Aorta (tissue), 5 donors: ENCODE results near the gene HSPA12A. TPM values are rescaled to one million over a fixed set of nuclear protein-coding genes. Genes with fewer than 3 reads are reported as not detected.
A peak's percentile ranks its signal among the peaks of the same experiment; 100 is the strongest.

Experiments used
- ATAC-seq: fragments of 200-7000 bp; cut with Tn5 transposase; one replicate; pipeline ENCODE4 v1.9.1; 2022; ENCODE audit warnings: moderate library complexity; ENCODE audit not compliant: low FRiP score
- DNase-seq, 2 donors: peaks; one replicate each; pipeline ENCODE4 v3.0.0-alpha.2; 2020
- H3K27ac ChIP-seq, 2 donors: one replicate each; pipeline ENCODE4 v1.5.1; 2013; ENCODE audit warnings: low read length in 2 of 2, mild to moderate bottlenecking in 2 of 2, moderate library complexity in 2 of 2, control low read depth in 1 of 2, inconsistent platforms in 1 of 2, low read depth in 1 of 2
- H3K27me3 ChIP-seq, 2 donors: one replicate each; pipeline ENCODE4 v1.6.1; 2013; ENCODE audit warnings: control low read depth in 1 of 2, low read length in 1 of 2, mild to moderate bottlenecking in 1 of 2, moderate library complexity in 1 of 2; ENCODE audit not compliant: insufficient read depth in 2 of 2, control insufficient read depth in 1 of 2
- H3K36me3 ChIP-seq, 2 donors: one replicate each; pipeline ENCODE4 v1.6.1; 2013; ENCODE audit warnings: control low read depth in 1 of 2, low read length in 1 of 2, mild to moderate bottlenecking in 1 of 2; ENCODE audit not compliant: insufficient read depth in 2 of 2, control insufficient read depth in 1 of 2
- H3K4me1 ChIP-seq, 2 donors: one replicate each; pipeline ENCODE4 v1.6.1; 2013; ENCODE audit warnings: low read length in 2 of 2, control low read depth in 1 of 2, mild to moderate bottlenecking in 1 of 2, moderate library complexity in 1 of 2; ENCODE audit not compliant: insufficient read depth in 2 of 2, control insufficient read depth in 1 of 2
- H3K4me3 ChIP-seq, 2 donors: one replicate each; pipeline ENCODE4 v1.5.1; 2013; ENCODE audit warnings: low read length in 2 of 2, control low read depth in 1 of 2, mild to moderate bottlenecking in 1 of 2
- H3K9me3 ChIP-seq: one replicate; pipeline ENCODE4 v1.6.1; 2013; ENCODE audit warnings: mild to moderate bottlenecking, low read length; ENCODE audit not compliant: control insufficient read depth
- WGBS, 2 donors: extraction: QIAGEN DNeasy Blood & Tissue Kit; methylation state at CpG; one replicate each; pipeline ENCODE4 v1.1.7; 2013; 5-methylcytosine and 5-hydroxymethylcytosine counted together
- intact Hi-C, 2 donors: fragments of 100-400 bp; cut with DNase I; formaldehyde crosslinking; loops; one replicate each; pipeline versions ENCODE4 v1.14.2 to v1.15.0; 2022
- polyA plus RNA-seq, 2 donors: library from polyadenylated mRNA; stranded (reverse); fragments of 200-250 nt; gene quantifications; one replicate each; pipeline ENCODE4 v1.2.3, GENCODE V29; 2013
- total RNA-seq, 2 donors: library from RNA; stranded (reverse); fragmentation: NEBNext Ultra II Directional; extraction: Animal tissue kit (Norgen Biotek cat#: 25700); gene quantifications; one replicate each; pipeline ENCODE4 v1.2.1, GENCODE V29; 2021
- donor health status: healthy with polysubstance abuse.
- donor health status: Bipolar disorder and iron deficiency.
- donor health status: DM: no; HTN: no; CAD: no.
- donor health status: DM: no; HTN: no; CAD: no.
- donor health status: DM: yes; HTN: yes; CAD: no.

Gene HSPA12A
- total and polyA plus RNA-seq, 4 donors: 2.3 to 25.7 (median 10.2) TPM

DNA sequence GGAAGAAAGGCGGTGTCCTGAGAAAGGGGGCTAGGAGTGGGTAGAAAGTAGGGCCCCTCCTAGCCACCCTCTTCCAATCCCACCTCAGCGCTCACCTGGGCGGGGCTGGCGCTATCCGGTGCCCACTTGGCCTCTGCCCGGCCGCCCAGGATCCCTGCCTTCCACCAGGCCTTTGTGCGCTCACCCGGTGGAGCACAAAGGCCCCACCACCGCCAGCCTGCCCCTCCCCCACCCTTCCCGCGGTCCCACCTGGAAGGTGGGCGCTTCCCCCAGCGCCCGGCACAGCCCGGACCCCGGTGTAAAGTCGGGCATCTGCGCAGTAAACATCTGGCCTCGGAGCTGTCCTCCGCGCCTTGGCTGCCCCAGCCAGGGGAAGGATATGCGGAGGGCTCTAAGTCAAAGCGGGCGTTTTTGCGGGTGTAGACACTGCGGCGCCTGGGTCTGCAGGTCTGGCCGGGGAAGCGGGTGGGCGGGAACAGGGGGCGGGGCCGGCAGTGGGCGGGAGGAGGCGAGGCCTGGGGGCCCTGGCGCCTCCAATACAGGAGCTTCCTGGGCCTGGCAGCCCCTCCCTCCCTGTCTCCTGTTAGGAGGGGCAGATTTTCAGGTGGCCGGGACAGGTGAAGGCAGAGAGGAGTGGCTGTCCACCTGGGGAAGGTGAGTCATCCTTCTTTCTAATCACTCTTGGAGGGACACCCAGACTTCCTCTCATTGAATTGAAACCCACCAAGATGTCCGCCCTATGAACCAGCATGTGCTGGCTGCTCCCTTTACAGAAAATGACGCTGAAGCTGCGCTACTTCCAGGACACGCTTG lies 72.3 kb downstream of the HSPA12A start:
- DNase-seq (no peak), ATAC-seq (peak; percentile 16)
- Histone ChIP-seq H3K27ac (no peak overlapping the region), H3K4me1 (no peaks in the 10 kb centered on the region), H3K9me3 (no peaks in the 10 kb centered on the region), H3K36me3 (no peaks in the 10 kb centered on the region), H3K27me3 (no peaks in the 10 kb centered on the region), H3K4me3 (no peak overlapping the region)
- WGBS, 2 donors: 20 to 24% methylated on average over 30 to 41 of the region's 41 CpGs
- intact Hi-C loops: no loop called here

DNA sequence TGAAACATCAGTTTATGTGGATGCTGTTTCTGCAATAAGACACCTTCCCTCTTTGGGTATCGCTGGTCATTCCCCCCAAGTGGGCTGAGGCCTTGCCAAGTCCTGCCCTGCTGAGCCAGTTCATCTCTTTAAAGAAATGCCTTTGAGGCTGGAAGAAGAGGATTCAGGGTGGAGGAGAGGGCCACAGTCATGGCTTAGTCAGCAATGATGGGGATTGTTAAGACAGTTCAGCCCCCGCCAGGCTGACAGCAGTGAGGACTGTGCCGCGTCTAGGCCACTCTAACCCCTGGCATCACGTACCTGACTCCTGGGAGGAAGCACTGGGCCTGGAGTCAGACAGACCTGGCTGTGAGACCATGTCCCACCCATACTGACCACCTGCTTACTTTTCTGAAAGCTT lies 73.3 kb downstream of the HSPA12A start:
- H3K27me3 ChIP-seq: no peaks in the 10 kb centered on the region
- no peaks in the 10 kb centered on the region for H3K4me1 ChIP-seq
- intact Hi-C loops: no loop called here
- no peak overlapping the region for H3K27ac ChIP-seq
- no peaks in the 10 kb centered on the region for H3K36me3 ChIP-seq
- ATAC-seq (no peak), DNase-seq (no peak)
- no peaks in the 10 kb centered on the region for H3K9me3 ChIP-seq
- no peak overlapping the region for H3K4me3 ChIP-seq
- 88 to 94% methylated on average over 5 of the region's 5 CpGs for WGBS, 2 donors

DNA sequence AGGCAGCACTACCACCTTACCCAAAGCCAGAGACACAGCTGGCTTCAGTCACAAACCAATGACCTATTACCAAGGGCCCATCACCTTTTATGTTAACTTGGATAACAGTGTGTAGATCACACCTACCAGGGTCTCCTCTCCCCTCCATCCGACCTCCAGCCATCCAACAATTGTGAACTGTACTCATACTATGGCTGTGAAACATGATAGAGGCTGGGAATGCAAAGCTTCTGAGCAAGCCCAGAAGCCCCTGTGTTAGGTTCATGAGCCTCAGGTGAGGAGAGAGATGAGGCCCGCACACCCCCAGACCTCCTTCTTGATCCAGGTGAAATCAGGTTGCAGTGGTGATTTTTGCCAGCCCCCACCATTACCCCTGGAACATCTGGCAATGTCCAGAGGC lies 73.9 kb downstream of the HSPA12A start:
- no peaks in the 10 kb centered on the region for H3K4me1 ChIP-seq
- no peaks in the 10 kb centered on the region for H3K9me3 ChIP-seq
- no peaks in the 10 kb centered on the region for H3K27me3 ChIP-seq
- H3K36me3 ChIP-seq: no peaks in the 10 kb centered on the region
- DNase-seq (no peak), ATAC-seq (no peak)
- 97 to 98% methylated on average over 2 of the region's 2 CpGs for WGBS, 2 donors
- no peak overlapping the region for H3K4me3 ChIP-seq
- intact Hi-C loops: no loop called here
- H3K27ac ChIP-seq: no peak overlapping the region

DNA sequence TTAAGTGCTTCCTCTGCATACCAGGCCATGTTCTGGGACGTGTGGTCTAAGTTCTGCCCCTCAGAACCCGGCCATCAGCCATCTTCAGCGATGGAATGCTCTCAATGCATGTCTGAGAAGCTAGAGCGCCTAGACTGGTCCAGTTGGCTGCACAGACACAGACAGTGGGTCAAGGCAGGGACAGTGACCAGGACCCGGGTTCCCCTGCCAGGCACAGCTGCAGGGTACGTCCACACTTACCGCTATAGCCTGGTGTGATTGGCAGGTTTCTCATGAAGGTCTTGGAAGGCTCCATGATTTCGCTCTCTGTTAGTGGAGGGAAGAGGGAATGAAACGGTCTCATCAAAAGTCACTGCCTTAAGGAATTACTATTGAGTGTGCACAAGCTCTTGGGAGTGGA lies 74.3 kb downstream of the HSPA12A start:
- intact Hi-C loops: no loop called here
- Histone ChIP-seq H3K9me3 (no peaks in the 10 kb centered on the region), H3K36me3 (no peaks in the 10 kb centered on the region), H3K27ac (no peak overlapping the region), H3K27me3 (no peaks in the 10 kb centered on the region), H3K4me3 (no peak overlapping the region), H3K4me1 (no peaks in the 10 kb centered on the region)
- ATAC-seq (no peak), DNase-seq (no peak)
- WGBS, 2 donors: 95 to 97% methylated on average over 9 of the region's 9 CpGs

DNA sequence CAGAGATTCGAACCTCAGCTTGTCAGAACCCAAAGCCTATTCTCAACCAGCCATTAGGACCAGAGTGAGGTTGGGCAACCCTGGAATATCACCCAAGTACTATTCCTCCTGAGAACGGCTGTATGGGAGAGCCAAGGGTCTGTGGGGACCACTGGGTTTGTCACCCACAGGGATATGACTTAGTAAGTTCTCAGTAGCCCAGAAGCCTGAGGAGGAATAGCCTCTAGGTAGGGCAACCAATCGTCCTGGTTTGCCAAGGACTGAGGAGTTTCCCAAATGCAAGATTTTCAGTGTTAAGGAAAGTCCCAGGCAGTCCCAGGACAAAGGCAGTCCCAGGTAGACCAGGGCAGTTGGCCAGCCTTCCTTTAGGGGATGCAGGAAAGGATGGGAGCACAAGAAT lies 74.9 kb downstream of the HSPA12A start:
- DNase-seq (no peak), ATAC-seq (no peak)
- Histone ChIP-seq H3K27me3 (no peaks in the 10 kb centered on the region), H3K36me3 (no peaks in the 10 kb centered on the region), H3K4me1 (no peaks in the 10 kb centered on the region), H3K9me3 (no peaks in the 10 kb centered on the region), H3K4me3 (no peak overlapping the region), H3K27ac (no peak overlapping the region)
- intact Hi-C loops: no loop called here
- WGBS, 2 donors: 92 to 98% methylated on average over 3 of the region's 3 CpGs

DNA sequence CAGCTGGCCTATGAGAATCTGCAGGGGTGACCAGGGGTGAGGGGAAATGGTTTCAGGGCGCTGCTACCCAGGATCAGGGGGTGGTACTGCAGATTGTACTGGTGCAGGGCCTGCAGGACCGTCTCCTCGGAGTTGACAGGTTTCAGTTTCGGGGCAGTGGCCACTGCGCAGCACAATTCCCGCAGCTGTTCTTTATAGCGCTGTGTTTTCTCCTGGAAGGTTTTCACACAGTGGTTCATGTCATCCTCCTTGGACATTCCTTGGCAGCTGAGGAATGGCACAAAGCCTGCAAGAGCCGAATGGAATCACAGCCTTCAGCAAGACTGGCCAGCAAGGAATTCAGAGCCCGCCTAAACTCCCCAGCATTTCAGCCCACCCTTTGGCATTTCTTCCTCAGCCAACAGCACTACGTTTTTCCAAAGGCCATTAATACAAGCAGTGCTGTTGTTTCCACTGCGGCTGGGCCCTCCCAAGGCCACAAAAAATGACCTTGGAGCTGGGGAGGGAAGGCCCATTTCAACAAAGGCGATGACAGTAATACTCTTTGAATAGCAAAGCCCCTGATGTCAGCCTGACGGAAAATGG lies 76.7 kb downstream of the HSPA12A start:
- intact Hi-C loops: no loop called here
- no peaks in the 10 kb centered on the region for H3K9me3 ChIP-seq
- WGBS, 2 donors: 10% methylated on average over 13 of the region's 13 CpGs
- H3K4me1 ChIP-seq: no peaks in the 10 kb centered on the region
- H3K27ac ChIP-seq: no peak overlapping the region
- peak overlapping the region in 1 of 2 donors; percentile 8 for H3K4me3 ChIP-seq
- ATAC-seq: peak; percentile 61
- no peaks in the 10 kb centered on the region for H3K36me3 ChIP-seq
- peak in 1 of 2 donors; percentile 60 for DNase-seq
- no peaks in the 10 kb centered on the region for H3K27me3 ChIP-seq

DNA sequence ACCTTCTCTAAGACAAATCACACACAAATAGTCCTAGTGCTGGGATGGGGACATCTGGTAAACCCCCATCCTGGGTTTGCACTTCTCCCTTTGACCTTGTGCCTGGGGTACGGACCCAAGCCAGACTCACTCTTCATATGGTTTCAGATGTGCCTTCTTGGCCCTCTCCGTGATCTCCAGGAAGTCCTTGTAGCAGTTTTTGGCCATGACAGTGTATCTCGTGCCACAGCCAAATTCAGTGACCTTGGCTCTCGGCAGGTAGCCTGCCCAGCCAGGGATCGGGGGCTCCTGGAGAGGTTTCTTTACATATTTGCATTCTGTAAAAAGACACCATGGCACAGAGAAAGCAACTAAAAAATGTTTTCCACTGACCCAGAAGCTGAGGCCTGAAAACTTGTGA lies 77.7 kb downstream of the HSPA12A start:
- no peak overlapping the region for H3K27ac ChIP-seq
- no peak overlapping the region for H3K4me3 ChIP-seq
- no peaks in the 10 kb centered on the region for H3K9me3 ChIP-seq
- no peaks in the 10 kb centered on the region for H3K36me3 ChIP-seq
- no peaks in the 10 kb centered on the region for H3K27me3 ChIP-seq
- 87 to 88% methylated on average over 5 of the region's 5 CpGs for WGBS, 2 donors
- no peaks in the 10 kb centered on the region for H3K4me1 ChIP-seq
- DNase-seq (no peak), ATAC-seq (no peak)
- intact Hi-C loops: no loop called here

DNA sequence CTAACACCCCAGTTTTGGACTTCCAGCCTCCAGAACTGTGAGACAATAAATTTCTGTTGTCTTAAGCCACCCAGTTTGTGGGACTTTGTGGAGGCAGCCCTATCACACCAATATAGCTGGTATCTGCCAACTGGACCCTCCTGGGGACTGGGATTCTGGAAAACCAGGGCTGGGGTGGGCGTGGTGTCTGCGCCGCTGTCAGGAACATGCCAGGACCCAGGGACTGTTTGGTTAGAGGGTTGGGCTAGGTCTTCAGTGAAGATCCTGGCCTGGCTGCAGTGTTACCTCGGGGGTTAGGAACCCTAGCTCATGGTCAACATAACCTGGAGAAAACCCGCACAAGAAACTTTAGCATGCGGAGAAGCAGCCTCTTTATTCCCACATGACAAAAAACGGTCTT lies 79.0 kb downstream of the HSPA12A start:
- no peak overlapping the region for H3K27ac ChIP-seq
- DNase-seq (no peak), ATAC-seq (no peak)
- H3K36me3 ChIP-seq: no peaks in the 10 kb centered on the region
- H3K4me1 ChIP-seq: no peaks in the 10 kb centered on the region
- intact Hi-C loops: no loop called here
- no peaks in the 10 kb centered on the region for H3K27me3 ChIP-seq
- H3K9me3 ChIP-seq: no peaks in the 10 kb centered on the region
- WGBS, 2 donors: 93 to 95% methylated on average over 7 of the region's 7 CpGs
- H3K4me3 ChIP-seq: no peak overlapping the region

DNA sequence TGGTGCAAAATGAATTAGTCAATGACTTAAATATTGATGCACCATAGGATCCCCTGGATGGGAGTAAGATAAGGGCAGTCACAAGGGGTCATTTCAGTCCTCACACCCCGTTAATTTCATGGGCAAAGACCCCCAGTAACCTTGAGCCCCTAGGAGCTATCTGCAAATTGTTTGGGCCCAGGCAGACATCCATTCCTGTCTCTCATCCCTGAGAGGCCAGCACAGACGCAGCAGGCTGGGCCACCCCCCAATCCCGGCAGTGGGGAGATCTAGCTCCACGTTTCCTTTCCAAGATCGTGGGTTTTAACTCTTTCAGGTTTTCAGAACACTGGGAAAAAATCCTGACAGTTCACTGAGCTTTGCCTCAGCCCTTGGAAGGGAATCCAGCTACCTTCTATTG lies 81.5 kb downstream of the HSPA12A start:
- Histone ChIP-seq H3K4me3 (no peak overlapping the region), H3K27ac (no peak overlapping the region), H3K4me1 (no peaks in the 10 kb centered on the region), H3K36me3 (no peaks in the 10 kb centered on the region), H3K27me3 (no peaks in the 10 kb centered on the region), H3K9me3 (no peaks in the 10 kb centered on the region)
- no peak for DNase-seq
- 33 to 35% methylated on average over 5 of the region's 5 CpGs for WGBS, 2 donors
- intact Hi-C loops: no loop called here
- ATAC-seq: no peak
